Nephron (organoid): ENCODE measurements around the gene BACH2.

ENCODE experiments used
- H3K27ac Mint-ChIP-seq, 3 experiments: 2 replicates each; pipeline ENCODE4 v1.8.0; 2020; ENCODE audit warnings: mixed read lengths in 3 of 3, mild to moderate bottlenecking in 2 of 3, moderate library complexity in 1 of 3
- H3K27me3 Mint-ChIP-seq: 2 replicates; pipeline ENCODE4 v1.8.0; 2021; ENCODE audit warnings: low read depth, mild to moderate bottlenecking, moderate library complexity, mixed read lengths
- H3K36me3 Mint-ChIP-seq: 2 replicates; pipeline ENCODE4 v1.8.0; 2020; ENCODE audit warnings: low read depth, mixed read lengths
- H3K4me1 Mint-ChIP-seq: 2 replicates; pipeline ENCODE4 v1.8.0; 2020; ENCODE audit warnings: mixed read lengths
- H3K4me3 Mint-ChIP-seq, 3 experiments: 2 replicates each; pipeline ENCODE4 v1.8.0; 2020; ENCODE audit warnings: mild to moderate bottlenecking in 3 of 3, mixed read lengths in 3 of 3, moderate library complexity in 2 of 3
- H3K9me3 Mint-ChIP-seq: 2 replicates; pipeline ENCODE4 v1.8.0; 2020; ENCODE audit warnings: mixed read lengths
- TF ChIP-seq, protein P1 (sequence below), 3 experiments: fragments of 200-600 bp; sonication (generic); IDR thresholded peaks; one replicate each; pipeline ENCODE4 v1.5.0; 2021; ENCODE audit warnings: antibody characterized with exemption in 3 of 3; ENCODE audit not compliant: unreplicated experiment in 3 of 3

The BACH2 gene

DNA sequence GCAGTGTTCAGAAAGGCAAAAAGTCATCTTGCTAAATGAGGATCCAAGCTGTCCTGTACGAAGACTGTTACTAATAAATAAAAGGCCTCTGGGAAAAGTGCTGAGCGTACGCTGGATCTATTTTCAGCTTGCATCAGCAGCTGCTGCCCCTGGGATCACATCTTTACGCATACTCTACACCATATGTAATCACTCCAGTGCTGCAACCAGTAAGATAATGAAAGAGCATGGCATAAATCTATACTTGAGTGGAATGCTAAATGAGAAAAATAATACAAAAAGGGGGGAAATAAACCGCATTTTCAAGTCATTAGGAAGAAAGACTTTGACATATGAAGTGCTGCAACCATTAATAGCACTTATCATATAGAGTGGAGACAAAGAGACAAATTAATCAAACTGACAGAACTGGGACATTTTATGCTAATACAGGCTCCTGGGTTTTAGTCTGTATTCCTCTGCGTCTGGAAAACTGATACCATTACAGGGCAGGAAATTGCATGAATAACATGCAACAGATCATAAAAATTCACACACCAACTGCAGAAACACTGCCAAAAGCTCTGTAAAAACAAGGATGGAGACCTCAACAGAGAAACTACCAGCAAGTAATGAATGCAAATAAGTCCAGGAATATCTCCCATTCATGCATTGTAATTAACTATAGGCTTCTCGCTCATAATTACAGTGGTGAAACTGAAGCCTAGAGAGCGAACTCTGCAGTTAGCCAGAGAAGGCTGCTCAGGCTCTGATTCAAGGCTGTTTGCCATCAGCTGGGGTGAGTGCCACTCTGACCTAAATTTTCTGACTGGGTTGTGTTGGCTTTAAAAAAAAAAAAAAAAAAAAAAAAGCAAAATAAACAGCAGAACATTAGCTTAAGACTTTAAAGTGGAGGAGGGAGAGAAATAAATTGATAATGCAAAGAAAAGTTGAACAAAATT lies 318.6 kb downstream of the BACH2 start:
- Mint-ChIP-seq H3K27ac (no peak overlapping the region), H3K4me3 (no peak overlapping the region), H3K27me3 (no peaks in the 10 kb centered on the region), H3K36me3 (no peaks in the 10 kb centered on the region), H3K4me1 (no peaks in the 10 kb centered on the region), H3K9me3 (no peaks in the 10 kb centered on the region)
- TF ChIP-seq, protein P1, sequence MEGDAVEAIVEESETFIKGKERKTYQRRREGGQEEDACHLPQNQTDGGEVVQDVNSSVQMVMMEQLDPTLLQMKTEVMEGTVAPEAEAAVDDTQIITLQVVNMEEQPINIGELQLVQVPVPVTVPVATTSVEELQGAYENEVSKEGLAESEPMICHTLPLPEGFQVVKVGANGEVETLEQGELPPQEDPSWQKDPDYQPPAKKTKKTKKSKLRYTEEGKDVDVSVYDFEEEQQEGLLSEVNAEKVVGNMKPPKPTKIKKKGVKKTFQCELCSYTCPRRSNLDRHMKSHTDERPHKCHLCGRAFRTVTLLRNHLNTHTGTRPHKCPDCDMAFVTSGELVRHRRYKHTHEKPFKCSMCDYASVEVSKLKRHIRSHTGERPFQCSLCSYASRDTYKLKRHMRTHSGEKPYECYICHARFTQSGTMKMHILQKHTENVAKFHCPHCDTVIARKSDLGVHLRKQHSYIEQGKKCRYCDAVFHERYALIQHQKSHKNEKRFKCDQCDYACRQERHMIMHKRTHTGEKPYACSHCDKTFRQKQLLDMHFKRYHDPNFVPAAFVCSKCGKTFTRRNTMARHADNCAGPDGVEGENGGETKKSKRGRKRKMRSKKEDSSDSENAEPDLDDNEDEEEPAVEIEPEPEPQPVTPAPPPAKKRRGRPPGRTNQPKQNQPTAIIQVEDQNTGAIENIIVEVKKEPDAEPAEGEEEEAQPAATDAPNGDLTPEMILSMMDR (IDR thresholded peaks at IDR 0.05; ENCODE audit: unreplicated experiment in 3 of 3), result no peak

DNA sequence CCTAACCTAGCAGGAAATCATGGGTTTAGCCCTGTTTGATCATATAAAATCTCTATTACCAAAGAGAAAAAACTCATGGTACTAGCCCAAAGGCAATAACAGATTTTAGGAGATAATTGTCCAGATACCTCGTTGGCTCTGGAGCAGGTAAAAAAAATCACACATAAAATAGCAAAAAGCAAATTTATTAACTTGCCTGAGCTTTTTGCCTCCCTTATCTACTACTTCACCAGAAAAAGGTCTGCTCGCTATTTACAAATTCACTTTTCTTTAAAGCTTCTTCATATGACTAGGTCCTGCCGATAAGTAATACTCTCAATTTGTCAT lies 320.0 kb downstream of the BACH2 start:
- no peaks in the 10 kb centered on the region for H3K36me3 Mint-ChIP-seq
- peak overlapping the region in 1 of 3 experiments; percentile 14 for H3K4me3 Mint-ChIP-seq
- no peaks in the 10 kb centered on the region for H3K4me1 Mint-ChIP-seq
- H3K9me3 Mint-ChIP-seq, result no peaks in the 10 kb centered on the region
- peak overlapping the region in 2 of 3 experiments; percentile 57 to 72 for H3K27ac Mint-ChIP-seq
- H3K27me3 Mint-ChIP-seq, result no peaks in the 10 kb centered on the region
- TF ChIP-seq, protein P1 (IDR thresholded peaks at IDR 0.05; ENCODE audit: unreplicated experiment in 3 of 3), result no peak

DNA sequence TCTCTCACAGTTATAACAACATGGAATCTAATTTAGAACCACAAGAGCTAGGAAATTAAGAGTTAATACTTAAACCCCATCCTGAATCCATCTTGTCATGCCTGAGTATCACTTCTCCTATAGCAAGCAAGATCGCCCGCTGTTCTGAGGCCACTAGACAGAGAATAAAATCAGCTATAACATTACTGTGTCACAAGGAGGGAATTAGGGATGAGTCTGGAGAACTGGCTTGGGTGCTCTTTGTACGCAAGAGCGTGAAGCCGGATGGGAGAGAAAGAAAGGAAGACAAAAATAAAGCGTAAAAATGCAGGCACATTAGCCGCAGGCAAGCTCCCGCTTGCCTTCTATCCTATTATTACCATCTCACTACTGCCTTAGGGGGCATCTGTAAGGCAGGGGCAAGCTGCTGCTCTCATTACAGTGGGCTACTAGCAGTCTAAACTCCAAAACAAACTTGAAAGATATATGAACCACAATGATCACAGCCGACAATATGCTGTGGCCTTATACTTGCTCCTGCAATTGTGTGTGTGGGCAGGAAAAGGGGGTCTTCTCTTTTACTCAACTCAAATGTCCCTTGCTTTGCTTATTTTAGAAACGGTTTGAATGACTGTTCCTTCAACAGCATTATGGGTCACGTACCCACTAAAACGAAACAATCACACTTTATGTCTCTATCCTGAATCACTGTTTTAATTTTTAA lies 320.5 kb downstream of the BACH2 start:
- peak overlapping the region in 2 of 3 experiments; percentile 57 to 72 for H3K27ac Mint-ChIP-seq
- H3K36me3 Mint-ChIP-seq, result no peaks in the 10 kb centered on the region
- TF ChIP-seq, protein P1 (IDR thresholded peaks at IDR 0.05; ENCODE audit: unreplicated experiment in 3 of 3), result no peak
- no peaks in the 10 kb centered on the region for H3K4me1 Mint-ChIP-seq
- H3K4me3 Mint-ChIP-seq, result peak overlapping the region in 1 of 3 experiments; percentile 37
- no peaks in the 10 kb centered on the region for H3K27me3 Mint-ChIP-seq
- no peaks in the 10 kb centered on the region for H3K9me3 Mint-ChIP-seq

DNA sequence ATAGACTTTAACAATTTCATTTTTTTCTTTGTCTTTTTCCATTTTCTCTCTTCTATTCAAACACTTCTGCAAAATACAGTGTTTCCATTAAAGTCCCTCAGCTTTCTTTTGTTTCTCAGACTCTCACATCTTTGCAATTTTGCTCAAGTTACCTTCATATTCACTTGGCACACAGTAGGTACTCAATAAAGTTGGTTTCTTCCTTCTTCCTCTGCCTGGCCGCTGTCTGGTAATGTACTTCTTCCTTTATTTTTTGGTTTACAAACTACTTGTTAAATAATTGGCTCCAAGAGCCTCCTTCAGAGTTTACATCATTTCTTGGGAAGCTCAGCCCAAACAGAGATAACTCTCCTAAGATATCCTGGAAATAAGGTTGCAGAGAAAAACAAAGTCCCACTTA lies 321.3 kb downstream of the BACH2 start:
- no peaks in the 10 kb centered on the region for H3K27me3 Mint-ChIP-seq
- TF ChIP-seq, protein P1 (IDR thresholded peaks at IDR 0.05; ENCODE audit: unreplicated experiment in 3 of 3), result no peak
- H3K36me3 Mint-ChIP-seq, result no peaks in the 10 kb centered on the region
- H3K27ac Mint-ChIP-seq, result peak overlapping the region in 2 of 3 experiments; percentile 57 to 72
- H3K9me3 Mint-ChIP-seq, result no peaks in the 10 kb centered on the region
- no peaks in the 10 kb centered on the region for H3K4me1 Mint-ChIP-seq
- no peak overlapping the region for H3K4me3 Mint-ChIP-seq

DNA sequence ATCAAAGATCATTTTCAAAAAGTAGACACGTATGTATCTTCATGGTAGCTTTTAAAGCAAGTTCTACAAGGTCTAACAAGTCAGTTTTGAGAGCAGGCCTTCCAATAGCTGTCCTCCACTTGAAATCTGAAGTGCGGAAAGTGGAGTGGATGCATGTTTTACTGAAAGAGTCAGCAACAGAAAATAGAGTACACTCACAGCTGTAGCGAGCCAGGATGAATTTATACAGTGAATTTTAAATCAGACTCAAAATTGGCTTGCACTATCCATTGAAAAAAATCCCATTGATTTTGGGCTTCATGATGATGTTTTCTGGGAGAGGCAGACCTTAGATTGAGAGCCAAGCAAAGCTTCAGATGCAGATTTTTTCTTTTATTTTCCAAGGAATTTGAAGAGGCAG lies 321.8 kb downstream of the BACH2 start:
- no peak overlapping the region for H3K4me3 Mint-ChIP-seq
- TF ChIP-seq, protein P1 (IDR thresholded peaks at IDR 0.05; ENCODE audit: unreplicated experiment in 3 of 3), result no peak
- H3K27ac Mint-ChIP-seq, result peak overlapping the region in 1 of 3 experiments; percentile 60
- no peaks in the 10 kb centered on the region for H3K4me1 Mint-ChIP-seq
- no peaks in the 10 kb centered on the region for H3K27me3 Mint-ChIP-seq
- H3K36me3 Mint-ChIP-seq, result no peaks in the 10 kb centered on the region
- no peaks in the 10 kb centered on the region for H3K9me3 Mint-ChIP-seq
